ENCODE data around the gene CDC42BPA. TPM values are rescaled to one million over a fixed set of nuclear protein-coding genes. Genes with fewer than 3 reads are reported as not detected.
A peak's percentile ranks its signal among the peaks of the same experiment; 100 is the strongest.
"Not testable (repeated sequence)": the region's sequence is repeated elsewhere in the genome, so short reads cannot be mapped to it uniquely, and the experiment has no call there.

The CDC42BPA gene
- total and polyA plus RNA-seq, 3 experiments from 2014 or later: 0.42 to 0.72 (median 0.44) TPM

DNA sequence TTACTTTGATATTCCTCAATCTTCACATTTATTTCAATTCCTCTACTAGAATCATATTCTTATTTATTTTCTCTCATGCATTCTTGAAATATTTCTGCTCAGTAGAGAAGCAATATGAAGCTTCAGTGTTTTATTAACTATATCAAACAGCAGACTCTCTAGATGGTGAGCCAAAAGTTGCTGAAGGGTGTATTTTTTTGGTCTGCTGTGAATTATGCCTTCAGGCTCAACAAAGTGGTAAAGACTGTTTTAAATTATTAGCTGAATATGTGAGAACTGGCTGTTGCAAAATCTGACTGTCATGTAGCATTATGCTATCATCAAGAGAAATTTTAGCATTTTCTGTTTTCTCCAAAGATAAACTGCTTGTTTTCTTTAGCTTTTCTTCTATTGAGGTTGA is 24.9 kb upstream of the CDC42BPA start:
- H3K36me3 ChIP-seq (ENCODE audit: insufficient read depth, low read length): no peaks in the 10 kb centered on the region
- ChIA-PET CTCF (no interaction called here), POLR2A (no interaction called here)
- no peaks in the 10 kb centered on the region for H3K4me1 ChIP-seq (ENCODE audit: insufficient read depth, low read length)
- DNase-seq: no peak
- Mint-ChIP-seq H3K4me1 (no peaks in the 10 kb centered on the region), H3K27ac (no peak overlapping the region), H3K9me3 (peaks cover 0 to 2% (median 0%) of the 10 kb centered on the region in 5 donors), H3K27me3 (peaks cover 2 to 10% of the 10 kb centered on the region in 2 donors), H3K4me3 (no peak overlapping the region), H3K36me3 (no peaks in the 10 kb centered on the region)
- H3K9me3 ChIP-seq (ENCODE audit: low read length): no peaks in the 10 kb centered on the region
- no peak overlapping the region for H3K4me3 ChIP-seq (ENCODE audit: low read length)
- H3K27me3 ChIP-seq (ENCODE audit: insufficient read depth, low read length, poor library complexity, severe bottlenecking): no peaks in the 10 kb centered on the region
- no peak overlapping the region for H3K27ac ChIP-seq (ENCODE audit: low read depth, low read length)

DNA sequence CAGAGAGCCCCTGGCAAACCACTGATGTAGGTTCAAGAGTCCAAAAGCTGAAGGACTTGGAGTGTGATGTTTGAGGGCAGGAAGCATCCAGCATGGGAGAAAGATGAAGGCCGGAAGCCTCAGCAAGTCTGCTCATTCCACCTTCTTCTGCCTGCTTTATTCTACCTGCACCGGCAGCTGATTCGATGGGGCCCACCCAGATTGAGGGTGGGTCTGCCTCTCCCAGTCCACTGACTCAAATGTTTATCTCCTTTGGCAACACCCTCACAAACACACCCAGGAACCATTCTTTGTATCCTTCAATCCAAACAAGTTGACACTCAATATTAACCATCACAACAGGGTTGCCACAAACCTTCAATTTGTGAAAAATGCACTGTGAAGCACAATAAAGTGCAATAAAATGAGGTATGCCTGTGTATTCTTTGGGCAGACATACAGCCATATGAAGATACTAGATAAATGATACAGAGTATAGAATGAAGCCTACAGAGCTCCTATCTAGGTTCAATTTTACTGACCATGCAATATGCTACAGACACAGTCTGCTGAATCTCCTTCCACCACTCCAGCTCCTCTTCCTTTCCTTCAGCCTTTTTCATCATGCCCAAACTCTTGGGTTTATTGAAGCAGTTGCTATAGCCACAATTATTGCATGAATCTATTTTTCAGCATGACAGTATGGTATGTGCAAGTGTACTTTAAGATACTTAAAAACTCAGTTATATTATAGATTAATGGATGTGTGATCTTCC is 24.0 kb upstream of the CDC42BPA start:
- Histone ChIP-seq H3K4me1 (ENCODE audit: insufficient read depth, low read length) (no peaks in the 10 kb centered on the region), H3K36me3 (ENCODE audit: insufficient read depth, low read length) (no peaks in the 10 kb centered on the region), H3K9me3 (ENCODE audit: low read length) (no peaks in the 10 kb centered on the region), H3K4me3 (ENCODE audit: low read length) (no peak overlapping the region), H3K27ac (ENCODE audit: low read depth, low read length) (no peak overlapping the region), H3K27me3 (ENCODE audit: insufficient read depth, low read length, poor library complexity, severe bottlenecking) (no peaks in the 10 kb centered on the region)
- H3K36me3 Mint-ChIP-seq: no peaks in the 10 kb centered on the region
- no peaks in the 10 kb centered on the region for H3K4me1 Mint-ChIP-seq
- H3K4me3 Mint-ChIP-seq: no peak overlapping the region
- H3K9me3 Mint-ChIP-seq: peaks cover 0 to 2% (median 0%) of the 10 kb centered on the region in 5 donors
- DNase-seq: no peak
- peaks cover 0 to 10% of the 10 kb centered on the region in 2 donors for H3K27me3 Mint-ChIP-seq
- no peak overlapping the region for H3K27ac Mint-ChIP-seq
- POLR2A ChIA-PET: no interaction called here
- CTCF ChIA-PET: no interaction called here

DNA sequence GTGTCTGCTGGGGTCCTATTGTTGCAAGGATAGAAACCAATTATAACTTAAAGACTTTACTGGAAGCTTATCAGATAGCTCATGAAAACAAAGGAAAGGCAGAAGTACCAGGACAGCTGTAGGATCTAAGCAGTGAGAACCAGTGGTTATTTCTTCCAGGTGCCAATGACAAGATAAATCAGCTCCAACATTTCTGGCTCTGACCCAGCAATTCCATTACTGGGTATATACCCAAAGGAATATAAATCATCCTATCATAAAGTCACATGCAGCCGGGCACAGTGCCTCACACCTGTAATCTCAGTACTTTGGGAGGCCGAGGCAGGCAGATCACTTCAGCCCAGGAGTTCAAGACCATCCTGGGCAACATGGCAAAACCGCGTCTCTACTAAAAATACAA is 17.8 kb upstream of the CDC42BPA start:
- H3K4me1 Mint-ChIP-seq; H3K4me3 Mint-ChIP-seq; H3K27me3 ChIP-seq (ENCODE audit: insufficient read depth, low read length, poor library complexity, severe bottlenecking); H3K4me3 ChIP-seq (ENCODE audit: low read length); H3K36me3 ChIP-seq (ENCODE audit: insufficient read depth, low read length); CTCF ChIA-PET; H3K27ac Mint-ChIP-seq; H3K4me1 ChIP-seq (ENCODE audit: insufficient read depth, low read length); POLR2A ChIA-PET; H3K9me3 Mint-ChIP-seq; H3K36me3 Mint-ChIP-seq; DNase-seq; H3K9me3 ChIP-seq (ENCODE audit: low read length): not testable (repeated sequence)
- H3K27ac ChIP-seq (ENCODE audit: low read depth, low read length): peak overlapping the region; percentile 10
- peaks cover 13 to 16% of the 10 kb centered on the region in 2 donors for H3K27me3 Mint-ChIP-seq

DNA sequence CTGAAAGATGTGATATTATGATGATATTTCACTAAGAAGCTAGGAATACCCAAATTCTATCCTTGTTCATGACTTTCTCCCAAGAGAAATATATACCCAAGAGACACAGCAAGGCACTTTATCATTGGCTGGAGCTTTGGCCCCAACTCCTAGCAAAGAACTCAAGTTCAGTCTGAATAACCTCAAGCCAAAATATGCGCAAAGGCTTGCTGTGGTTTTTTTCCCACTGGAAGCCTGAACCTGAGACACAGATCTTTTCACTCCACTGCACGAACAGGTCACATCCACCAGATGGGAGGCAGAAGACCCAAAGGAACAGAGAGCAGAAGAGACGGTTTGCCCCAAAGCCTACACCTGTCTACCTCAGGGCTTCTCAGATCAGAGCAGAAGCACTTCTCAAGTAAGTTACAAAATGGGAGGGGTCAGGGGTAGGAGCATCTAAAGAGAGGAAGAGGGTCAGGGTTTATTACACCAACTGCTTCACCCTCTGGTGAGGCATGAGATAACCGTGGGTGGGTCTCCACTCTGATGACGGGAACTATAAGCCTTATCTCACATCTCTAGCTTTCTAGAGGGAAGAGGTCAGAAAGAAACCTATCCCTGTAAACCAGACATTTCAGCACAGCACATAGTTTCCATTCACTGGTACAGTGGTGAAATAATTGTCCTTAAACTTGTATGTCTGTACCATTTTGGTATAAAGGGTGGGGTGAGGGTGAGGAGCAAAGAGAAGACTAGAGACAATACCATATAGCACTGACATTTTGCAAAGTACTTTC is 17.1 kb upstream of the CDC42BPA start:
- Mint-ChIP-seq H3K9me3 (peaks cover 0 to 7% (median 0%) of the 10 kb centered on the region in 5 donors), H3K4me1 (no peaks in the 10 kb centered on the region), H3K4me3 (no peak overlapping the region), H3K27ac (no peak overlapping the region), H3K36me3 (peaks cover 0 to 3% (median 0%) of the 10 kb centered on the region in 3 donors), H3K27me3 (peaks cover 15 to 20% of the 10 kb centered on the region in 2 donors)
- no peaks in the 10 kb centered on the region for H3K36me3 ChIP-seq (ENCODE audit: insufficient read depth, low read length)
- H3K4me1 ChIP-seq (ENCODE audit: insufficient read depth, low read length): no peaks in the 10 kb centered on the region
- H3K27me3 ChIP-seq (ENCODE audit: insufficient read depth, low read length, poor library complexity, severe bottlenecking): no peaks in the 10 kb centered on the region
- H3K4me3 ChIP-seq (ENCODE audit: low read length): no peak overlapping the region
- H3K27ac ChIP-seq (ENCODE audit: low read depth, low read length): peak overlapping the region; percentile 10
- H3K9me3 ChIP-seq (ENCODE audit: low read length): no peaks in the 10 kb centered on the region
- ChIA-PET CTCF (no interaction called here), POLR2A (no interaction called here)
- no peak for DNase-seq

DNA sequence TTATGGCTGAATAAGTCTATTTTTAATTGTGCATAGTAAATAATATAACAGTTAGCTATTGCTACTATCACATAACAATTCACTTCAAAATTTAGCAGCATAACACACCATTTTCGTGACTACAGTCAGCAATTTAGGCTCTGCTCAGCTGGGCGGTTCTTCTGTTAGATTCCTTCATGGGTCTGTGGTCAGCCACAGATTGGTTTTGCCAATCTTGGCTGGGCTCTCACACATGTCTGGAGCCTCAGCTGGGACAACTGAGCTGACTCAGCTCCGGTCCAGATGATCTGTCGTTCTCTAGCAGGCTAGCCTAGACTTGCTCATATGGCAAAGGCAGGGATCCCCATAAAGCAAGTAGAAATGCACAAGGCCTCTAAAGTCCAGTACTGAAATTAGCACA is 15.1 kb upstream of the CDC42BPA start:
- Histone ChIP-seq H3K36me3 (ENCODE audit: insufficient read depth, low read length) (no peaks in the 10 kb centered on the region), H3K9me3 (ENCODE audit: low read length) (no peaks in the 10 kb centered on the region), H3K4me3 (ENCODE audit: low read length) (no peak overlapping the region), H3K4me1 (ENCODE audit: insufficient read depth, low read length) (no peaks in the 10 kb centered on the region), H3K27ac (ENCODE audit: low read depth, low read length) (no peak overlapping the region), H3K27me3 (ENCODE audit: insufficient read depth, low read length, poor library complexity, severe bottlenecking) (no peaks in the 10 kb centered on the region)
- Mint-ChIP-seq H3K4me1 (no peaks in the 10 kb centered on the region), H3K9me3 (peaks cover 0 to 7% (median 0%) of the 10 kb centered on the region in 5 donors), H3K27me3 (peaks cover 19 to 29% of the 10 kb centered on the region in 2 donors), H3K27ac (no peak overlapping the region), H3K4me3 (no peak overlapping the region), H3K36me3 (peaks cover 0 to 3% (median 0%) of the 10 kb centered on the region in 3 donors)
- ChIA-PET POLR2A (no interaction called here), CTCF (no interaction called here)
- DNase-seq: no peak

DNA sequence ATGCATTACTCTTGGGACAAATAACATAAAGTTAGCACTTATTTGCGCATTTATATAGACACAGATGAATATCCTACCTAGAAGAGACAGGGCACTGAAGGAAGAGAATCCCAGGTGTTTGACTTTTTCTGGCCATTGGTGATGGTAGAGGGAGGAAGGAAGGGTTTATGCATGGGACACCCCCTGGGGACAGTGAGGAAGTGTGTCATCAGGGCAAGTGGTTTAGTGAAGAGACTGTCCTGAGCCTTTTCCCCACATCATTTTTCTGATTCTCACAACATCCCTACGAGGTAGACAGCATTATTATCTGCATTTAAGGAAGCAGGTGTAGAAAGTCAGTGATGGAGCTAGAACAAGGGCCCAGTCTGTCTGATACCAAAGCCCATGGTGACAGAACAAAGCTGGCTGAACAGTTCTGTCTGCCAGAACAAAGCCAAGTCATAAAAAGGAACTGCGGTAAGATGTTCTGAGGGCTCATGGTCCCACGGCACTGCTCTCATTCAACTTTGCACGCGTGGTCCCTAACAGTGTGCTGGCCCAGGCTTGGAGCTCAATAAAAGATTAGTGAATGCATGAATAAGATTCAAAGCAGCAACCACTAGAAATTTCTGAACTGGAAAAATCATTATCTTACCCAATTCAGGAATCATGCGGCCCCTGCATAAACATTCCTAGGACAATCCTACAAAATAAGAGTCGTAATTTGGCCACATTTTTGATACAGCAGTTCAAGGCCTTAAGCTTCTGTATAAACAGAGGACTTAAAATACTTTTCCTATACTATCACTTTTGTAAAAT is 12.2 kb upstream of the CDC42BPA start:
- ChIA-PET CTCF (no interaction called here), POLR2A (no interaction called here)
- no peak overlapping the region for H3K27ac ChIP-seq (ENCODE audit: low read depth, low read length)
- peaks cover 0 to 7% (median 0%) of the 10 kb centered on the region in 5 donors for H3K9me3 Mint-ChIP-seq
- peaks cover 19 to 29% of the 10 kb centered on the region in 2 donors for H3K27me3 Mint-ChIP-seq
- H3K9me3 ChIP-seq (ENCODE audit: low read length): no peaks in the 10 kb centered on the region
- H3K36me3 Mint-ChIP-seq: peaks cover 0 to 3% (median 0%) of the 10 kb centered on the region in 3 donors
- no peaks in the 10 kb centered on the region for H3K36me3 ChIP-seq (ENCODE audit: insufficient read depth, low read length)
- H3K27me3 ChIP-seq (ENCODE audit: insufficient read depth, low read length, poor library complexity, severe bottlenecking): no peaks in the 10 kb centered on the region
- H3K27ac Mint-ChIP-seq: no peak overlapping the region
- H3K4me3 Mint-ChIP-seq: no peak overlapping the region
- no peak overlapping the region for H3K4me3 ChIP-seq (ENCODE audit: low read length)
- no peak for DNase-seq
- no peaks in the 10 kb centered on the region for H3K4me1 ChIP-seq (ENCODE audit: insufficient read depth, low read length)
- H3K4me1 Mint-ChIP-seq: no peaks in the 10 kb centered on the region

DNA sequence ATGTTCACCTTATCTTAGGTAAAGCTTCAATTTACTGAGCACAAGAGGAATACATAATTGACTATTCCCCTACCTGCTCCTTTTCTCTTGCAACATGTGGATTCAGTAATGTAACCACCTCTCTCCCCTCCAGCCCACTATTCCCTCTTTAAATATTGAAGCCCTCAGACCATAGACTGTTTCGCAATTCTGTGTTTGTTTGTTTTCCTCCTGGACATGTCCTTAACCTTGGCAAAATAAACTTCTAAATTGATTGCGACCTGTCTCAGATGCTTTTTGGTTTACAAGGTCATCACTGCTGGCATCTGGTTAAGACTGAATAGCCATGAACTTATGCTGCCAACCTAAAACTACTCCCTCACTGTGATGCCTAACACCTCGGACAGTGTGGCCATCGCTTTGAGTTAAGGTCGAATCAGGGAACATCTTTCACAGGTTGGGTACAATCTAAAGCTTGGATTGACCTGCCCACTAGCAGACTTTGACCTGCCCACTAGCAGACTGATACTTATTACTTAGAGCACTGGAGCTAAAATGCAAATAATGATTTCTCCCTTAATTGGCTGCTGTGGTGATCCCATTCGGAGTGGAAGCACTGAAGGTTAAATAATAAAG is 10.2 kb upstream of the CDC42BPA start:
- ChIA-PET POLR2A (no interaction called here), CTCF (no interaction called here)
- H3K27me3 ChIP-seq (ENCODE audit: insufficient read depth, low read length, poor library complexity, severe bottlenecking): no peaks in the 10 kb centered on the region
- Mint-ChIP-seq H3K4me1 (no peaks in the 10 kb centered on the region), H3K36me3 (peaks cover 0 to 2% (median under 1%) of the 10 kb centered on the region in 3 donors), H3K4me3 (no peak overlapping the region), H3K9me3 (peaks cover 4 to 7% (median 6%) of the 10 kb centered on the region in 5 donors), H3K27ac (no peak overlapping the region), H3K27me3 (peaks cover 16 to 37% of the 10 kb centered on the region in 2 donors)
- DNase-seq: no peak
- no peak overlapping the region for H3K27ac ChIP-seq (ENCODE audit: low read depth, low read length)
- no peaks in the 10 kb centered on the region for H3K9me3 ChIP-seq (ENCODE audit: low read length)
- no peak overlapping the region for H3K4me3 ChIP-seq (ENCODE audit: low read length)
- no peaks in the 10 kb centered on the region for H3K36me3 ChIP-seq (ENCODE audit: insufficient read depth, low read length)
- no peaks in the 10 kb centered on the region for H3K4me1 ChIP-seq (ENCODE audit: insufficient read depth, low read length)
